Central memory CD8-positive, alpha-beta T cell (primary cell): ENCODE results near the gene KARS1.

Source experiments
- ATAC-seq: fragments of 150-1000 bp; cut with Tn5 transposase; replicated peaks from 2 replicates; pipeline ENCODE4 v1.10.0; 2022; ENCODE audit warnings: mild to moderate bottlenecking, moderate FRiP score, moderate number of reproducible peaks; ENCODE audit not compliant: poor library complexity, severe bottlenecking; ENCODE audit errors: extremely low read depth
- DNase-seq, 2 donors: peaks; one replicate each; pipeline ENCODE4 v3.0.0; 2021; ENCODE audit warnings: low spot score in 2 of 2
- H3K27ac Mint-ChIP-seq: one replicate; pipeline ENCODE4 v1.8.0; 2022; ENCODE audit warnings: low read depth, mild to moderate bottlenecking, moderate library complexity, mixed read lengths
- H3K27me3 Mint-ChIP-seq: one replicate; pipeline ENCODE4 v1.8.0; 2022; ENCODE audit warnings: mixed read lengths
- H3K36me3 Mint-ChIP-seq: one replicate; pipeline ENCODE4 v1.8.0; 2022; ENCODE audit warnings: mild to moderate bottlenecking, moderate library complexity, mixed read lengths; ENCODE audit not compliant: insufficient read depth
- H3K4me1 Mint-ChIP-seq: one replicate; pipeline ENCODE4 v1.8.0; 2022; ENCODE audit warnings: mixed read lengths
- H3K4me3 Mint-ChIP-seq: one replicate; pipeline ENCODE4 v1.8.0; 2022; ENCODE audit warnings: mild to moderate bottlenecking, moderate library complexity, mixed read lengths
- H3K9me3 Mint-ChIP-seq: one replicate; pipeline ENCODE4 v1.8.0; 2022; ENCODE audit warnings: mixed read lengths

KARS1 gene

DNA sequence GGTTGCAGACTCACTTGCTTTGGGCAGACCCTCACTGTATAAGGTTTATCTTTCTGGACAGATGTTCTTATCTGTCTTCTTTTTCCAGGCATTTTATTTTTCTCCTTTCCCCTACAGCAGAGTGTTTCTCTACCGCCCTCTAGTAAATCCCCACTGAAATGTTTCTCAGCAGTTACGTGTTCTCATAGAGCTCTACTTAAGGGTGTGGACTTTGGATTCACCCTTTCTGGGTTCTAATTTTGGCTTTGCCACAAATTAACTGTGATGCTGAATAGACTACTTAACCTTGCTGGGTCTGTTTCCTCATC, 26.3 kb downstream of the KARS1 start:
- peaks cover 54% of the 10 kb centered on the region for H3K36me3 Mint-ChIP-seq
- H3K4me1 Mint-ChIP-seq, result peaks cover 58% of the 10 kb centered on the region
- DNase-seq (no peak), ATAC-seq (no peak)
- H3K4me3 Mint-ChIP-seq, result peak overlapping the region; percentile 91
- no peaks in the 10 kb centered on the region for H3K27me3 Mint-ChIP-seq
- no peaks in the 10 kb centered on the region for H3K9me3 Mint-ChIP-seq
- peak overlapping the region; percentile 97 for H3K27ac Mint-ChIP-seq

DNA sequence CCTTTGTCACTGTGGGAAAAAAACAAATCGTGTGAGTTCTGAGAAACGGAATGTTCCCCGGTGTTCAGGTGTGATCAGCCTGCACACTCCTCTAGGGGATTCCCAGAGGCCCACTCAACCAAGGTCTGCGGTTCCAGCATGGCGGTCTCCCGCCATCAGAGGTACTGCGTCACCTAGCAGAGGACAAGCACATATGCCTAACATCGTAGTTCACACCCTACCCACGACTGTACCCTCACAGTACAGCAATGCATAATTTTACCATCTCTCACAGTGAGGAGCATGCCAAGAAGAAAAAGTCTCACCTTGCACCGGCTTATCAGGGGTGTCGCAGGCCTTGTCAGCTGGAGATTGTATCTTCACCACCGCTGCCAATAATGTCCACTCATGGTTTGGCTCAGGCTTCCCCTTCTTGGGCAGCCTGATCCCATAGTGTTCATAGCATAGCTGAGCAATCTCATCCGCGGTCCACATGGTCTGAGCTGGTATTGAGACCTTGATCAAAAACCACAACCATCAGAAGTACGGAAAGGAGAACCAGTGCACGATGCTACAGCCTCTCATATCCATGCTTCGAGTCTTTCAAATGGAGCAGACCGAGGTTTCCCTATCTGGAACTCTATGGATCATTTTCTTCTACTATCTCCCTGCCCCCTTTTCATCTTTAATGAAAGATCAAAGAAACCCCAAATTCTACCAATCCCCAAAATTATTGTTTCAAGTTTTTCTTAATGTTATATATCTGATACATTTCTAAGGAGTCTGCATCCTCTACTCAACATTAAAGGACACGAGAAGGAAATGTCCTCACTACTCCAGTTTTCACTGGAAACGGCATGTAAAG, 26.9 kb downstream of the KARS1 start:
- Mint-ChIP-seq H3K4me3 (peak overlapping the region; percentile 91), H3K27ac (peak overlapping the region; percentile 97), H3K4me1 (peaks cover 64% of the 10 kb centered on the region), H3K36me3 (peaks cover 56% of the 10 kb centered on the region), H3K27me3 (no peaks in the 10 kb centered on the region), H3K9me3 (no peaks in the 10 kb centered on the region)
- peak; percentile 50 to 86 for DNase-seq
- ATAC-seq, result peak; percentile 77

DNA sequence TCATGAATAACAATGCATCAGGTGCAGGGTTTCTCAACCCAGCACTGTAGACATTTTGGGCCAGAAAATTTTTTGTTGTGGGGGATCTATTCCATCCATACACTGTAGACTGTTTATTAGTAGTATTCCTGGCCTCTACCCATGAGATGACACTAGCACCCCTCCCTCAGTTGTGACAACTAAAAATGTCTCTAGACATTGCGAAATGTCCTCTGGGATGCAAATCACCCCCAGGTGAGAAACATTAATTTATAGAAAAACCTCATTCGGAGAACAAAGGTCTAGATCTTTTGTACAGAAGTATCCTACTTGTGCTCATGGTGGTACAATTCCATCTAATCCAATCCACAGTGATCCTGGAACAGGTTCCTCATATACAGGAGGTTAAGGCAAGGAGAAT, 28.7 kb downstream of the KARS1 start:
- H3K4me3 Mint-ChIP-seq, result peak overlapping the region; percentile 31
- H3K4me1 Mint-ChIP-seq, result peaks cover 65% of the 10 kb centered on the region
- no peaks in the 10 kb centered on the region for H3K9me3 Mint-ChIP-seq
- DNase-seq, result no peak
- H3K36me3 Mint-ChIP-seq, result peaks cover 62% of the 10 kb centered on the region
- ATAC-seq, result no peak
- H3K27ac Mint-ChIP-seq, result peak overlapping the region; percentile 97
- no peaks in the 10 kb centered on the region for H3K27me3 Mint-ChIP-seq

DNA sequence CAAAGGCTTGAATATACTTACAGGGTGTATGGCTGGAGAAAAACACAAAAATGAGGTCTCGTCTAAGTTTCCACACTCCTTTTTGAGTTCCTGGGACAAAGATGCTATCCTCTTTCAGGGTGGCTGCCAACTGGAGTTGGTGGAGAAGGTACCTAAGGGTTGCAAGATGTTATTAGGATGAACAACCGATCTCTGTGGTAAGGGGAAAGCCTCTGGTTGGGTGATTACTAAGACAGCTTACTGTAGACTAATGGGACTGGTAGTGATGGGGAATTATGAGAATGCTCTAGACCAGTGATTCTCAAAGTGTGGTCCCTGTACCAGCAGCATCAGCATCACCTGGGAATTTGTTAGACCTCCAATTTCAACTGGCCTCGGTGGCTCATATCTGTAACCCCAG, 30.3 kb downstream of the KARS1 start:
- Mint-ChIP-seq H3K4me3 (peak overlapping the region; percentile 70), H3K4me1 (peaks cover 55% of the 10 kb centered on the region)

DNA sequence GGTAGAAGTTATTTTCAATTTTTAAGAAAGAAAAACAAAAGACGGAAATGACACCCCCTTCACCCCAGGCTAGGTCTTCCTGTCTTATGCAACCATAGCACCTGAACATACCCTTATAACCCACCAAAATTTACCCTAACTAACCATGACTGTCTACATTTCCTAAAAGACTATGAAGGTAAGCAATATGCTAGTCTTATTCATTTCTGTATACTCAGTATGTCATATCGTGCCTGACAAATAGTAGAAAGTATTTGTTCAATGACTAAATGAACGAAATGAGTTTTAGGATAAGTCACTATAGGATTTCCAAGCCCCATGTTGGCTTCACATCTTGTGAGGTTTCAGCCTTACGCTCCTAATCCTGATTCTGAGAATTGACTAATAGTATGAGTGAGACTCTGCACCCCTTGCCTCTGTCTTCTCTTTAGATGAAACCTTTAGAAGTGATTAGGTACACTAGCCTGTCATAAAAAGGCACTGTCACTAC, 30.9 kb downstream of the KARS1 start:
- peaks cover 51% of the 10 kb centered on the region for H3K4me1 Mint-ChIP-seq
- H3K27ac Mint-ChIP-seq, result peak overlapping the region; percentile 97
- ATAC-seq, result peak; percentile 44

More for the DNA sequence above, 30.3 kb downstream of the KARS1 start:
- DNase-seq (no peak), ATAC-seq (no peak)
- H3K27ac Mint-ChIP-seq, result peak overlapping the region; percentile 97
- peaks cover 62% of the 10 kb centered on the region for H3K36me3 Mint-ChIP-seq
- no peaks in the 10 kb centered on the region for H3K9me3 Mint-ChIP-seq
- H3K27me3 Mint-ChIP-seq, result no peaks in the 10 kb centered on the region

DNA sequence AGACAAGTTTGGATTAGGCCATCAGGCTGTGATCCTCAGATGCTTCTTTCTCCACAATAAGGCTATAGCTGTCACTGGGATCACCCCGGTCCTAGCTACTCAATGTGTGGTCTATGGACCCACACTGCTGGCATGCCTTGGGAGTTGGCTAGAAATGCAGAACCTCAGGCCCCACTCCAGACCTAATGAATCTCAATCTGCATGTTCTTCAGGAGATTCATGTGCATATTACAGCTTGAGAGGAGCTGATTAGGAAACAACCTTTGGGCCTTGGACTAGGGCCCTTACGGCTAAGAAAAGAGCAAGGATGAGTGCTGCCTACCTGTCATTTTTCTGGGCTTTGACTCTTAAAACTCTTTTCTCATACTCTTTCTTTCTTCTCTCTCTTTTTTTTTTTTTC, 31.8 kb downstream of the KARS1 start:
- H3K27me3 Mint-ChIP-seq, result no peaks in the 10 kb centered on the region
- H3K4me3 Mint-ChIP-seq, result peak overlapping the region; percentile 70
- no peaks in the 10 kb centered on the region for H3K9me3 Mint-ChIP-seq
- peak overlapping the region; percentile 97 for H3K27ac Mint-ChIP-seq
- ATAC-seq (no peak), DNase-seq (no peak)
- H3K36me3 Mint-ChIP-seq, result peaks cover 56% of the 10 kb centered on the region
- peaks cover 41% of the 10 kb centered on the region for H3K4me1 Mint-ChIP-seq

More for the DNA sequence above, 30.9 kb downstream of the KARS1 start:
- Mint-ChIP-seq H3K27me3 (no peaks in the 10 kb centered on the region), H3K9me3 (no peaks in the 10 kb centered on the region), H3K36me3 (peaks cover 61% of the 10 kb centered on the region), H3K4me3 (peak overlapping the region; percentile 70)
- DNase-seq, result peak in 1 of 2 donors; percentile 22

DNA sequence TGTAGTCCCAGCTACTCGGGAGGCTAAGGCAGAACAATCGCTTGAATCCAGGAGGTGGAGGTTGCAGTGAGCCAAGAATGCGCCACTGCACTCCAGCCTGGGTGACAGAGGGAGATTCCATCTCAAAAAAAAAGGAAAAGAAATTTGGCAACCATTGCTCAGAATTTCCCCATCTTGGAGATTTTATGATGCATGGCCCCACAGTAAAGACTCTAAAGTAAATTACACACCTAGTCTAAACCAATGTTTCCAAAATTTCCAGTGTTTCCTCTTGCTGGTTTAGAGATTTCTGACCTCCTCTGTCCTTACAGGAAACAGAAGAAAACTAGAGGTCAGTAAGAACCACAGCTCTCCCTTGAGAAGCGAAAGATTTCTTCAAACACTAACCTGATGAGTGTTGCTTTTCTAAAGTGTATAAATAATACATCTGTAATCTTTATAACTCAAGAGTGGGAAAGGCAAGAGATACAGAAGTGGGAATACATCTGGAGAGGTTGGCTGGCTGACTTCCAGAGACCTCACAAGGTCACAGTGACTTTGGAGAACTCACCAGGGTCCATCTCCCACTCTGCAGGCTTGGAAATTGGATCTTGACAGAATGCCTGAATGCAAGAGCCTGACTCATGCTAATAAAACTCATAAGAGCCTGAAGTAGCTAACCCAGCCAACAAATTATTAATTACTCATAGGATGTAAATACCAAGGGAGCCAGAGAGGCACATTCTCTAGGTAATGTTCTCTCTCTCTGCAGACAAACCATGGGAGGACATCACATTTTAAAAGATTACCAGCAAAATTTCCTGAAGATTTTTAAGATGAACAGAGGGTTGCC, 33.2 kb downstream of the KARS1 start:
- H3K27ac Mint-ChIP-seq, result peak overlapping the region; percentile 51
- no peaks in the 10 kb centered on the region for H3K27me3 Mint-ChIP-seq
- peaks cover 55% of the 10 kb centered on the region for H3K36me3 Mint-ChIP-seq
- no peak for DNase-seq
- H3K9me3 Mint-ChIP-seq, result no peaks in the 10 kb centered on the region
- ATAC-seq, result no peak
- peak overlapping the region; percentile 6 for H3K4me3 Mint-ChIP-seq
- H3K4me1 Mint-ChIP-seq, result peaks cover 33% of the 10 kb centered on the region

DNA sequence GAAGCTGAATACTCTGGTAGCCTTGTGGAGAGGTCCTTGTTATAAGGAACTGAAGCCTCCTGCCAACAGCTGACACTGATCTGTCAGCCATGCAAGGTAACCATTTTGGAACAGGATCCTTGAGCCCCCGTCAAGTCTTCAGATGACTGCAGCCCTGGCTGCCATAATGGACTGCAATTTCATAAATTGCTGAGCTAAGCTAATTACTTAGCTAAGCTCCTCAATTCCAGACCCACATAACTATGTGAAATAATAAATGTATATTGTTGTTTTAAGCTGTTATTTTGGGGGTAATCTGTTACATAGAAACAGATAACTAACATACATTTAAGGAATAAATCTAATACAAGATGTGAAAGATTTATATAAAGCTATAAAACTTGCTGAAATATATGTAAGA, 41.0 kb downstream of the KARS1 start:
- Mint-ChIP-seq H3K4me3 (no peak overlapping the region), H3K9me3 (peaks cover 7% of the 10 kb centered on the region), H3K27me3 (no peaks in the 10 kb centered on the region), H3K27ac (no peak overlapping the region), H3K36me3 (peaks cover 64% of the 10 kb centered on the region), H3K4me1 (peaks cover 6% of the 10 kb centered on the region)
- ATAC-seq (no peak), DNase-seq (no peak)

DNA sequence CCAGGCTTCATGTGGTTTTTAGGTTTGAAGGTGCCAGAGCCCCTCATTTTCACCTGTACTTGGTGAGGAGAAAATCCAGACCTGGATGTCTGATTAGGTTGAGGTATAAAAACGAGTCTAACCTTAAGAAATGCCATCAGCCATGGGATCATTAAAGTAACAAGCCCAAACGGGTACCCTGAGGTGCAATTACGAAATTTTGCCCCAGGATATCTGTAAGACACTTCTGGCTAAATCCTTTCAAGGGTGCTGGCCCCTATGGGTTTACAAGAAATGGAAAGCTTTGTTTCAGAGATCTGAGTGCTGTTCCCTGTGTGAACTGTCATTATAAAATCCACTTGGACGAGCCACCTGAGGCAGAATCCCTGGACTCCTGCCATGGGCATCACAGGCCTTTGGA, 44.2 kb downstream of the KARS1 start:
- Mint-ChIP-seq H3K27me3 (no peaks in the 10 kb centered on the region), H3K36me3 (peaks cover 66% of the 10 kb centered on the region), H3K4me3 (no peak overlapping the region), H3K9me3 (peaks cover 7% of the 10 kb centered on the region), H3K4me1 (peaks cover 6% of the 10 kb centered on the region), H3K27ac (no peak overlapping the region)
- ATAC-seq, result no peak
- DNase-seq, result no peak

DNA sequence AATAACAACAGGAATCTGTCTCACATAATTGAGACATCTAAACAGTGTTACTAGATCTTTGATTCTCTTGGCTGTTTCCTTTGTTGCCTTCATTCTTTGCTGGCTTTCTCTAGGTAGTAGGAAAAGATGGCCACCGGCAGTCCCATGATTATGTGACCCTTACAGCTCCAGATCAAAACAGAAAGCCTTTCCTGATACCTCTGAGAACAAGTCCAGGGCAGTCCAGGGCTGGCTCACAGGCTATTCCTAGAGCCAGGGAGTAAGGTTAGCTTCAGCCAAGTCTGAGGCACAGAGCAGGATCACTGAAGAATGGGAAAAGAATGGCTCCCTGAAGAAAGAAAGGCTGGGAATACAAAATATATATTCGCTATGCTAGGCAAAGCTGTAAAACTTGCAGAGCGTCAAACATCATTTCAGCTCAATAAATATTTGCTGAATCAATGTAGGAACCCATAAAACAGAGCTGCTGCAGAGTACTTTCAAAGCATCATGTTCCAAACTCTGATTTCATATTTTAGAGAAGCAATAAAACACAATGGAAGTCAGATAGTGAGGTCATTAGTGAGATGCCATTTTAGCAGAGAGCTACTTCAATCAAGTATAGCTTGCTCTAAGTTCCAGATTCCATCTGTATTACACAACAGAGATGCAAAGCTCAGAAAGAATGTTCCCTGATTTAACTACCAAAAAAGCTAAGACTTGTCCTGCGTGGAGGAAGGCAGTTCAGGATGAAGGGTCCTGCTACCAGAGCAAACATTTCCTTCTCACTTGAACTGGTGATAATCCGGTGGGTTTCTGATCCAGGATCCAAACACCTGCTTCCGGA, 47.8 kb downstream of the KARS1 start:
- no peak for ATAC-seq
- Mint-ChIP-seq H3K9me3 (peaks cover 7% of the 10 kb centered on the region), H3K4me3 (no peak overlapping the region), H3K36me3 (peaks cover 57% of the 10 kb centered on the region), H3K4me1 (peaks cover 5% of the 10 kb centered on the region), H3K27me3 (no peaks in the 10 kb centered on the region), H3K27ac (no peak overlapping the region)
- DNase-seq, result no peak

DNA sequence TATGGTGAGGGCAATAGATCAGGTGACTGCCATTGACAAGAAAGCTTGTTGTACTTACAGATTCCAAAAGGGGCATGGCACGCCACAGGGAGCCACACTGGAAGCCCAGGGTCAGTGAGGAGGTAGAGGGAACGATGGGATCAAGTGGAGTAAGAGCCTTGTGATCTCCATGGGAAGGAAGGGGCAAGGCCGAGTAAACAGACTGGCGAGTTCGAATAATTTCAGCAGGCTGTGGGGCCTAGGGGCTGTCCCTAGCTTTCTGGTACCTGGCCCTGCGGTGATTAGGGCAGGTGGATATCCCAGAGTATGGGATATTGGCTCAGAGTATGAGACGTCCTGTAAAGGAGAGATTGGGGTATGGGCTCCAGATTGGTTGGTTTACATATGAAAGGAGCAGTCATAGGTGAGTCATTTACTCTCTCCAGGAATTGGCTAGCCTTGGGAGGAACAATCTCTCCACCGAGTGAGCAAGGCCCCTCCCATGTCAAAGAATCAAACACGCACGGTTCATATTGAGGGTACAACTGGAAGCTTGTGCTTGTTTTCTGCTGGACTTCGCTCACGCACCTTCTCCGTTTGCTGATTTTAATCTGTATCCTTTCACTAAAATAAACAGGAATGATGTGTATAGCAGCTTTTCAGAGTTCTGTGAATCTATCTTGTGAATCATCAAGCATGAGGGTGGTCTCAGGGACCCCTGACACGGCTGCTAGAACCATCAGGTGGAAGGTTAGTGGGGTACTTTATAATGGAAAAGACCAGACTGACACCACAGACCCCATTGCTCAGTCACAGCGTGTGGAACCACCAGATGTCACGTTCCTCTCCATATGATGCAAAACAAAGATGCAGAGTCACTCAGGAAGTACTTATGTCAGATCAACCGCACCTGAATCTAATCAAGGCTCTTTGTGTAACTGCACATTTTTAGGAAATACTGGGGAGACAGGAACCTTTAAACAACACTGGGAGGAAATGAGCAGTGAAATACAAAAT, 53.3 kb downstream of the KARS1 start:
- Mint-ChIP-seq H3K4me1 (peaks cover 5% of the 10 kb centered on the region), H3K27ac (no peak overlapping the region), H3K9me3 (no peaks in the 10 kb centered on the region), H3K27me3 (no peaks in the 10 kb centered on the region), H3K36me3 (peaks cover 23% of the 10 kb centered on the region), H3K4me3 (no peak overlapping the region)
- no peak for DNase-seq
- no peak for ATAC-seq
